Caco-2 (cell line): ENCODE data around the gene INHBA. TPM values are rescaled to one million over a fixed set of nuclear protein-coding genes. Genes with fewer than 3 reads are reported as not detected.

Source experiments
- BruUV-seq: library from RNA; stranded (reverse); fragments of 400-500 nt; replicated peaks from 2 replicates; lab custom pipeline; 2021; lab: Mats Ljungman, UMichigan
- CTCF ChIA-PET: fragments of 300-600 bp; sonication (Branson Sonifier 250); formaldehyde crosslinking; loops from one replicate; lab custom pipeline; 2022; ENCODE audit warnings: antibody characterized with exemption; lab: Charles Lee
- POLR2A ChIA-PET: fragments of 300-600 bp; sonication (Branson Sonifier 250); formaldehyde crosslinking; loops from one replicate; lab custom pipeline; 2022; ENCODE audit warnings: antibody characterized with exemption; lab: Charles Lee
- DNase-seq, 2 experiments: peaks; one replicate each; pipeline versions ENCODE4 v3.0.0 to v3.0.0-alpha.2; 2020 to 2022
- H3K27me3 ChIP-seq: replicated peaks from 2 replicates; pipeline ENCODE4 v1.6.0; 2011; ENCODE audit warnings: low read length; ENCODE audit not compliant: control insufficient read depth, insufficient read depth
- H3K36me3 ChIP-seq: 2 replicates; pipeline ENCODE4 v1.5.1; 2011; ENCODE audit warnings: low read length; ENCODE audit not compliant: control insufficient read depth, insufficient read depth
- H3K4me1 ChIP-seq: fragments of 250-450 bp; sonication (Bioruptor Pico); 2 replicates; pipeline ENCODE4 v1.5.1; 2020; ENCODE audit warnings: mild to moderate bottlenecking
- H3K4me3 ChIP-seq: 2 replicates; pipeline ENCODE4 v1.5.1; 2011; ENCODE audit warnings: low read depth, mild to moderate bottlenecking, control low read depth, low read length
- H3K9me3 ChIP-seq: fragments of 250-450 bp; sonication (Bioruptor Pico); 2 replicates; pipeline ENCODE4 v1.5.1; 2020; ENCODE audit warnings: mild to moderate bottlenecking, moderate library complexity
- H3K27ac Mint-ChIP-seq: one replicate; pipeline ENCODE4 v1.8.0; 2022; ENCODE audit warnings: mixed read lengths; ENCODE audit not compliant: unreplicated experiment
- H3K27me3 Mint-ChIP-seq: one replicate; pipeline ENCODE4 v1.8.0; 2022; ENCODE audit warnings: mixed read lengths; ENCODE audit not compliant: insufficient read depth, unreplicated experiment
- H3K36me3 Mint-ChIP-seq: one replicate; pipeline ENCODE4 v1.8.0; 2022; ENCODE audit warnings: mild to moderate bottlenecking, mixed read lengths; ENCODE audit not compliant: insufficient read depth, unreplicated experiment
- H3K4me1 Mint-ChIP-seq: one replicate; pipeline ENCODE4 v1.8.0; 2022; ENCODE audit warnings: low read depth, mixed read lengths; ENCODE audit not compliant: unreplicated experiment
- H3K4me3 Mint-ChIP-seq: one replicate; pipeline ENCODE4 v1.8.0; 2022; ENCODE audit warnings: mild to moderate bottlenecking, moderate library complexity, mixed read lengths; ENCODE audit not compliant: unreplicated experiment
- H3K9me3 Mint-ChIP-seq: one replicate; pipeline ENCODE4 v1.8.0; 2022; ENCODE audit warnings: mixed read lengths; ENCODE audit not compliant: unreplicated experiment
- CTCF ChIP-seq, 2 experiments: fragments of 200-600 bp in 1 of 2; IDR thresholded peaks; 1 replicate in 1 of 2; 2 replicates in 1 of 2; pipeline versions ENCODE4 v1.5.1 to v1.8.0; 2011 to 2022; ENCODE audit warnings: antibody characterized with exemption in 1 of 2, control low read depth in 1 of 2, inconsistent platforms in 1 of 2, low read depth in 1 of 2, low read length in 1 of 2, mild to moderate bottlenecking in 1 of 2, moderate library complexity in 1 of 2; ENCODE audit not compliant: insufficient read depth in 1 of 2, severe bottlenecking in 1 of 2, unreplicated experiment in 1 of 2
- intact Hi-C: fragments of 100-400 bp; cut with micrococcal nuclease; formaldehyde crosslinking; loops from one replicate; pipeline ENCODE4 v1.10.0; 2022; ENCODE audit not compliant: unreplicated experiment
- total RNA-seq: library from RNA; stranded (reverse); gene quantifications from 2 replicates; pipeline ENCODE4 v1.2.3, GENCODE V29; 2022

INHBA gene
- total RNA-seq, 1 experiment from 2014 or later, result 0.52 TPM

- no TSS peak for BruUV-seq
- Mint-ChIP-seq H3K27me3 (peaks cover 2% of the 10 kb centered on the region), H3K27ac (no peak overlapping the region), H3K36me3 (no peaks in the 10 kb centered on the region), H3K9me3 (no peaks in the 10 kb centered on the region), H3K4me3 (no peak overlapping the region), H3K4me1 (no peaks in the 10 kb centered on the region)
- intact Hi-C loops, result no loop called here
- DNase-seq, result no peak
- POLR2A ChIA-PET, result no interaction called here
- no peaks in the 10 kb centered on the region for H3K4me1 ChIP-seq
- H3K9me3 ChIP-seq, result no peaks in the 10 kb centered on the region
- no peak for TF ChIP-seq CTCF (IDR thresholded peaks at IDR 0.05; ENCODE audit: insufficient read depth in 1 of 2, low read depth in 1 of 2, low read length in 1 of 2, severe bottlenecking in 1 of 2, unreplicated experiment in 1 of 2)
- no peaks in the 10 kb centered on the region for H3K36me3 ChIP-seq
- no peaks in the 10 kb centered on the region for H3K27me3 ChIP-seq
- H3K4me3 ChIP-seq, result no peak overlapping the region
- CTCF ChIA-PET, result interaction anchor here (0.6 kb wide), 1 partner anchor 14 kb away, joined by 3 read pairs; no protein-coding TSS in a partner anchor
Measured at GRCh38 chr7:41720046-41720445, 17.2 kb upstream of the INHBA start.

DNA sequence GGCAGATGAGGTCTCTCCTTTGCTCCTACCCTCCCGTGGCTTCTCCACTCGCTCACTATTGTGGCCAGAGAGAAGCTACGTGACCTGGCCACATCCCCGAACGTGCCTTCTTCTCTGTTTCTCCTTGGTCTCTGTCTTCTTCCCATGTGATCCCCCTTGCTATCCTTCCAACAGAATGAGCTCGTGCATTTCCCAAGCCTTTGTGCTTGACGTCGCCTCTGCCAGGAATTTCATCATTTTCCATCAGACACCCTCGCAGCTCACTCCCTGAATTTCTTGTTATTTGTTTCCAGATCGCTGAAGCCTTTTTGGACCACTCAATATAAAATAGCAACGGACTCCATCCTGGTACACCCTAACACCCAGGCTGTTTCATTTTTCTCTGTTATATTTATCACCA is 13.8 kb upstream of the INHBA start:
- no peaks in the 10 kb centered on the region for H3K4me1 Mint-ChIP-seq
- TF ChIP-seq CTCF (IDR thresholded peaks at IDR 0.05; ENCODE audit: insufficient read depth in 1 of 2, low read depth in 1 of 2, low read length in 1 of 2, severe bottlenecking in 1 of 2, unreplicated experiment in 1 of 2), result no peak
- CTCF ChIA-PET, result no interaction called here
- H3K4me3 Mint-ChIP-seq, result no peak overlapping the region
- no TSS peak for BruUV-seq
- H3K4me3 ChIP-seq, result no peak overlapping the region
- H3K36me3 ChIP-seq, result no peaks in the 10 kb centered on the region
- no peaks in the 10 kb centered on the region for H3K4me1 ChIP-seq
- no peak for DNase-seq
- no peak overlapping the region for H3K27ac Mint-ChIP-seq
- H3K27me3 ChIP-seq, result no peaks in the 10 kb centered on the region
- H3K9me3 Mint-ChIP-seq, result no peaks in the 10 kb centered on the region
- intact Hi-C loops, result no loop called here
- H3K9me3 ChIP-seq, result no peaks in the 10 kb centered on the region
- H3K36me3 Mint-ChIP-seq, result no peaks in the 10 kb centered on the region
- no peaks in the 10 kb centered on the region for H3K27me3 Mint-ChIP-seq
- POLR2A ChIA-PET, result no interaction called here

DNA sequence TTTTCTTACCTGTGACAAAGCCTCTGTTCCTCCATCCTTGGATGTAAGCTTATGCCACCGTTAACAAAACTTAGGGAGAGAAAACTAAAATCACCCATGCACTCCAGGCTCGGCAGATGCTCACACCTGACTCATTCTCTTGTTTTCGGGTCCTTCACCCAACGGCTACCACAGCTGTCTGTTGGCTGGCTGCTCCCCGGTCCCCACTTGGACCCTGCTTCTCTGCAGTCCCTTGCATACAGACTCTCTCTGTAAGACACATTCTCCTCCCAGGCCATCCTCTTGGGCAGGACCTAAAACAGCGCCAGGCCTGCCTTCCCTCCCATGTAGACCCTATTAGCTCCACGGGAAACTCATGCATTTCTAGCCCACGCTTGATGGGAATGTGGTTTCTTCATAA is 12.1 kb upstream of the INHBA start:
- H3K27me3 ChIP-seq, result no peaks in the 10 kb centered on the region
- H3K36me3 ChIP-seq, result no peaks in the 10 kb centered on the region
- H3K4me3 Mint-ChIP-seq, result no peak overlapping the region
- intact Hi-C loops, result no loop called here
- H3K4me1 ChIP-seq, result no peaks in the 10 kb centered on the region
- no peak for TF ChIP-seq CTCF (IDR thresholded peaks at IDR 0.05; ENCODE audit: insufficient read depth in 1 of 2, low read depth in 1 of 2, low read length in 1 of 2, severe bottlenecking in 1 of 2, unreplicated experiment in 1 of 2)
- BruUV-seq, result no TSS peak
- no peaks in the 10 kb centered on the region for H3K9me3 ChIP-seq
- DNase-seq, result no peak
- no peak overlapping the region for H3K4me3 ChIP-seq
- POLR2A ChIA-PET, result no interaction called here
- CTCF ChIA-PET, result no interaction called here
- no peak overlapping the region for H3K27ac Mint-ChIP-seq
- H3K4me1 Mint-ChIP-seq, result no peaks in the 10 kb centered on the region
- H3K9me3 Mint-ChIP-seq, result no peaks in the 10 kb centered on the region
- no peaks in the 10 kb centered on the region for H3K36me3 Mint-ChIP-seq
- no peaks in the 10 kb centered on the region for H3K27me3 Mint-ChIP-seq
